Neuron (in vitro differentiated cells): ENCODE results near the gene TSPAN14.

Experiments
- H2AFZ ChIP-seq: one replicate; pipeline ENCODE4 v1.6.1; 2013; ENCODE audit warnings: low read depth, mild to moderate bottlenecking, inconsistent platforms, low read length, moderate library complexity
- H3K27me3 ChIP-seq: one replicate; pipeline ENCODE4 v1.6.1; 2013; ENCODE audit warnings: low read length; ENCODE audit not compliant: insufficient read depth
- H3K36me3 ChIP-seq: one replicate; pipeline ENCODE4 v1.6.1; 2013; ENCODE audit warnings: low read length; ENCODE audit not compliant: insufficient read depth
- H3K4me1 ChIP-seq: one replicate; pipeline ENCODE4 v1.6.1; 2013; ENCODE audit warnings: low read length; ENCODE audit not compliant: insufficient read depth
- H3K4me3 ChIP-seq: 2 replicates; pipeline ENCODE4 v1.5.1; 2013; ENCODE audit warnings: mild to moderate bottlenecking, low read length, moderate library complexity
- H3K9me3 ChIP-seq: one replicate; pipeline ENCODE4 v1.6.1; 2013; ENCODE audit warnings: low read length

The TSPAN14 gene

GRCh38 chr10:80453842-80454512 lies at the start of gene TSPAN14:
Gene TSPAN14 (plus strand): TSS chr10:80454310. CDS start chr10:80489234, 34,924 bp downstream.
- Histone ChIP-seq H2AFZ (peak within 1 kb of the TSS; percentile 69), H3K36me3 (peaks cover 5% of the 10 kb centered on the region), H3K4me3 (peak within 1 kb of the TSS; percentile 82), H3K4me1 (peaks cover 28% of the 10 kb centered on the region), H3K27me3 (no peaks in the 10 kb centered on the region), H3K9me3 (peaks cover 2% of the 10 kb centered on the region)

GRCh38 chr10:80405035-80405434 lies 49.1 kb upstream of the TSPAN14 start:
- Histone ChIP-seq H3K4me3 (no peak overlapping the region), H3K27me3 (no peaks in the 10 kb centered on the region), H3K9me3 (no peaks in the 10 kb centered on the region), H2AFZ (no peak overlapping the region), H3K4me1 (peaks cover 20% of the 10 kb centered on the region), H3K36me3 (no peaks in the 10 kb centered on the region)

GRCh38 chr10:80405626-80406025 lies 48.5 kb upstream of the TSPAN14 start:
- Histone ChIP-seq H3K4me3 (no peak overlapping the region), H3K9me3 (no peaks in the 10 kb centered on the region), H2AFZ (no peak overlapping the region), H3K27me3 (no peaks in the 10 kb centered on the region), H3K4me1 (peaks cover 23% of the 10 kb centered on the region), H3K36me3 (no peaks in the 10 kb centered on the region)

GRCh38 chr10:80406204-80406603 lies 47.9 kb upstream of the TSPAN14 start:
- H3K36me3 ChIP-seq: peaks cover 3% of the 10 kb centered on the region
- no peak overlapping the region for H3K4me3 ChIP-seq
- H3K9me3 ChIP-seq: no peaks in the 10 kb centered on the region
- no peak overlapping the region for H2AFZ ChIP-seq
- H3K4me1 ChIP-seq: peaks cover 26% of the 10 kb centered on the region
- H3K27me3 ChIP-seq: no peaks in the 10 kb centered on the region

- Histone ChIP-seq H3K4me3 (peak overlapping the region; percentile 66), H3K36me3 (peaks cover 5% of the 10 kb centered on the region), H3K27me3 (no peaks in the 10 kb centered on the region), H3K4me1 (peaks cover 26% of the 10 kb centered on the region), H2AFZ (peak overlapping the region; percentile 74), H3K9me3 (no peaks in the 10 kb centered on the region)
Measured at GRCh38 chr10:80407812-80408241, 46.3 kb upstream of the TSPAN14 start.

- peaks cover 5% of the 10 kb centered on the region for H3K36me3 ChIP-seq
- H3K4me1 ChIP-seq: peaks cover 26% of the 10 kb centered on the region
- H3K4me3 ChIP-seq: peak within 1 kb of the TSS; percentile 66
- peak within 1 kb of the TSS; percentile 74 for H2AFZ ChIP-seq
- no peaks in the 10 kb centered on the region for H3K27me3 ChIP-seq
- H3K9me3 ChIP-seq: no peaks in the 10 kb centered on the region
Measured at GRCh38 chr10:80408242-80409101, 45.6 kb upstream of the TSPAN14 start, which contains the start of gene PRXL2A. Gene PRXL2A (plus strand): TSS chr10:80408551. CDS start chr10:80420468, 11,917 bp downstream.

- H3K4me1 ChIP-seq: peaks cover 26% of the 10 kb centered on the region
- peak overlapping the region; percentile 66 for H3K4me3 ChIP-seq
Measured at GRCh38 chr10:80409121-80409520, 45.0 kb upstream of the TSPAN14 start.

GRCh38 chr10:80410122-80410521 lies 44.0 kb upstream of the TSPAN14 start:
- Histone ChIP-seq H3K9me3 (no peaks in the 10 kb centered on the region), H3K27me3 (no peaks in the 10 kb centered on the region), H3K4me1 (peaks cover 26% of the 10 kb centered on the region), H2AFZ (no peak overlapping the region), H3K36me3 (peaks cover 5% of the 10 kb centered on the region), H3K4me3 (no peak overlapping the region)

More at GRCh38 chr10:80409121-80409520, 45.0 kb upstream of the TSPAN14 start:
- Histone ChIP-seq H3K36me3 (peaks cover 5% of the 10 kb centered on the region), H3K27me3 (no peaks in the 10 kb centered on the region), H3K9me3 (no peaks in the 10 kb centered on the region), H2AFZ (peak overlapping the region; percentile 74)

GRCh38 chr10:80410578-80411145 lies 43.4 kb upstream of the TSPAN14 start:
- Histone ChIP-seq H3K4me3 (no peak overlapping the region), H3K36me3 (peaks cover 5% of the 10 kb centered on the region), H3K27me3 (no peaks in the 10 kb centered on the region), H3K9me3 (no peaks in the 10 kb centered on the region), H2AFZ (no peak overlapping the region), H3K4me1 (peaks cover 24% of the 10 kb centered on the region)

- no peak overlapping the region for H2AFZ ChIP-seq
- peaks cover 24% of the 10 kb centered on the region for H3K4me1 ChIP-seq
- H3K27me3 ChIP-seq: no peaks in the 10 kb centered on the region
- peaks cover 5% of the 10 kb centered on the region for H3K36me3 ChIP-seq
- no peak overlapping the region for H3K4me3 ChIP-seq
- H3K9me3 ChIP-seq: no peaks in the 10 kb centered on the region
Measured at GRCh38 chr10:80411267-80411668, 42.8 kb upstream of the TSPAN14 start.

GRCh38 chr10:80411681-80412220 lies 42.4 kb upstream of the TSPAN14 start:
- peaks cover 5% of the 10 kb centered on the region for H3K36me3 ChIP-seq
- no peaks in the 10 kb centered on the region for H3K9me3 ChIP-seq
- no peak overlapping the region for H3K4me3 ChIP-seq
- H3K27me3 ChIP-seq: no peaks in the 10 kb centered on the region
- H2AFZ ChIP-seq: no peak overlapping the region
- peaks cover 27% of the 10 kb centered on the region for H3K4me1 ChIP-seq

- no peaks in the 10 kb centered on the region for H3K9me3 ChIP-seq
- peaks cover 27% of the 10 kb centered on the region for H3K4me1 ChIP-seq
- no peak overlapping the region for H2AFZ ChIP-seq
Measured at GRCh38 chr10:80412486-80412885, 41.6 kb upstream of the TSPAN14 start.

More at GRCh38 chr10:80412486-80412885, 41.6 kb upstream of the TSPAN14 start:
- peaks cover 5% of the 10 kb centered on the region for H3K36me3 ChIP-seq
- H3K4me3 ChIP-seq: no peak overlapping the region
- H3K27me3 ChIP-seq: no peaks in the 10 kb centered on the region
